Amniotic stem cell (primary cell): ENCODE measurements around the gene UCK2.

Experiments
- DNase-seq: peaks from one replicate; lab custom pipeline; 2025; lab: John Stamatoyannopoulos, UW

UCK2 gene

DNA sequence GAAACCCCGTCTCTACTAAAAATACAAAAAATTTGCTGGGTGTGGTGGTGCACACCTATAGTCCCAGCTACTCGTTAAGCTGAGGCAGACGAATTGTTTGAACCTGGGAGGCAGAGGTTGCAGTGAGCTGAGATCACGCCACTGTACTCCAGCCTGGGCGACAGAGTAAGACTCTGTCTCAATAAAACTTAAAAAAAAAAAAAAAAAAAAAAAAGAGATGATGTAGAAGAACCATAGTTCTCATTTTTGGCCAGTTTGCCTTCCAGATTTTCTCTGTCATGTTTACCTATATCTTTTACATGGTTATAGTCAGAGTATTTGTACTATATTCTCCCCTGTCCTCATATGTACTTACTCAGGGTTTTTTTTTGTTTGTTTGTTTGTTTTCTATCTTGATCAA, 53.6 kb downstream of the UCK2 start:
- DNase-seq: no peak

DNA sequence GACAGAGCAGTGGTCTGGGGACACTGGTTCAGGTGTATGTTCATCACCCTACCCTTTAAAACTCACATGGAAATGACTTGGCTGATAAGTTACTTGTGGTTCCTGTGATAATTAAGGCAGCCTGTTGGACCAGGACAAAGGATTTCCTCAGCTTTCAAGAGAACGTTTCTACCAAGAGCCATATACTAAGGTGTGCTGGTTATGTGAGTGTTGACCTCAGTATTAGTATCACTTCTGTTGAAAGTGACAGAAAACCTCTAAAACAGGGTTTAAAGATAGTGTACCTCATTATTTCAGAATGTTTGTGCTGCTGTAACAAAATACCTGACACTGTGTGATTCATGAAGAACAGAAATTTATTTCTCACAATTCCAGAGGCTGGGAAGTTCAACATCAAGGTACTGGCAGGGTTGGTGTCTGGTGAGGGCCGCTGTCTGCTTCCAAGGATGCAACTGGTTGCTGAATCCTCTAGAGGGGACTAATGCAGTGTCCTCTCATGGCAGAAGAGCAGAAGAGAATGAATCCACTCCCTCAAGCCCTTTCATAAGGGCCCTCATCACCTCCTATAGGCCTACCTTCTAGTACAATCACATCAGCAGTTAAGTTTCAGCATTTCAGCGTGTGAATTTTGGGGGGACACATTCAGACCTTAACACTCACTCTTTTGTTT, 54.9 kb downstream of the UCK2 start:
- DNase-seq: no peak

DNA sequence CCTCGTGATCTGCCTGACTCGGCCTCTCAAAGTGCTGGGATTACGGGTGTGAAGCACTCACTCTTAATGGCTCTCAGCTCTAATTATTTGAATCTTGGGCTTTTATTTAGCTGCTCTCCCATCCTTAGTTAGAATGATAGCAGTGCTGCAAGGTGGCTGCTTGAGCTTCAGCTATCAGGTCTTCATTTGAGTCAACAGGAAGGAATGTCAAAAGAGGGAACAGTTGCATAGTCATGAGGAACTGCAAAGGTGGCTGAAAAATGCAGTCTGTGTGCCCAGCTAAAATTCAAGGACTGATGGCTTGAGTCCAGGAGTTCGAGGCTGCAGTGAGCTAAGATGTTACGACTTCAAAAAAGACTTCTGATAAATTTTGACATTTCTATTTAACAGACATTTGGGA, 55.6 kb downstream of the UCK2 start:
- DNase-seq: no peak

DNA sequence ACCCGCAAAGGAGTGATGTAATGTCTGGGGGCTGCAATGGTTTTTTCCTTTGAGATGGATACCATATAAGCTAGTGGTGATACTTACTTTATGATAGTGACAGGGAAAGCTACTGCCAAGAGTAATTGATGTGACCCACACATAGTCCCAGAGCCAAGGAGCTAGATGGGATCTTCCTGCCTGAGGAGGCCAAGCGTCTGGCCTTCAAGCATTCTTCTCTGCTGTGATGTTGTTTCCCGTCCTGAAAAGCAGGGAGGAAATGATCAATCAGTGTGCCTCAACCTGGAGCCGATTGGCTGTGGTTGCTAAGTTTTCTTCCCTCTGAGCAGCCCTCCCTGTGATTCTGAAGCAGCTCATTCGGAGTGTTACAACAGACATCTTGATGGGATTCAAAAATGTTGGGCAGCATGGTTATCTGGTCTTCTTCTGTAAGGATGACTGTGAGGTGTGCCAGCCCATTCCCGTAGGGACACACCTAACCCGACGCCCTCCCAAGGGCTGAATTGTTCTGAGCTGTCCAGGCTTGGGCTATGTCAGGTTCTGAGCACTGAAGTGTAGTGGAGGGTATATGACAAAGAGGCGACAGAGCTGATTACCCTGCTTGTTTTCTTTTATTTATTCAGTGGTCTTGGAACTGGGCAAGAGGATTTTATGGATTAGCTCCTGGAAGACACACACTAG, 56.7 kb downstream of the UCK2 start:
- no peak for DNase-seq

DNA sequence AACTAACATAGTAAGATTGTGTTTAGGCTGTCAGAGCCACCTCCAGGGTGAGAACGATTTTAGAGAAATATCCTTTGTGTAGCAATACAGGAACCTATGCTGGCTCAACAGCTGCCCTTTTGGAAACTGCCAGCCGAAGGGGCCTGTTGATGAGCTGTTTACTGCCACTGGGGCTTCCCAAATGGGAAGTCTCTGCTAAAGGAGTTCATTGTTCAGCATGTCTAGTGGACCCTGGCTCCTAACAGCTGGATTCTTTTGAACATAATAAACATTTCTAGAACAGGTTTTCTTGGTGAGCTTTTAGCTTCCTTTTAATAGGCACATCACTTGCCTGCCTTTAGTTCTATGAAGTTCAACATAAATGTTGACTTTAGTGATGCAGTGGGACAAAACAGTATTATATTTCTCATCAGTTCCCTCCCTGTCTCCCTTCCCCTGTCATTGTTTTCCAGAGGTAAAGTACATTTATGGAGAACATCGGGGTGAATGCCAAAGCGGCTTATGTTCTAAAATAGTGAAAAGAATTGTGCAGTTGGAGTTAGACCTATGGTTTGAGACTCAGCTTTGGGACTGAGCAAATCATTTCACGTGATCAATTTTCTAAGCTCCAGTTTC, 57.4 kb downstream of the UCK2 start:
- DNase-seq: no peak

DNA sequence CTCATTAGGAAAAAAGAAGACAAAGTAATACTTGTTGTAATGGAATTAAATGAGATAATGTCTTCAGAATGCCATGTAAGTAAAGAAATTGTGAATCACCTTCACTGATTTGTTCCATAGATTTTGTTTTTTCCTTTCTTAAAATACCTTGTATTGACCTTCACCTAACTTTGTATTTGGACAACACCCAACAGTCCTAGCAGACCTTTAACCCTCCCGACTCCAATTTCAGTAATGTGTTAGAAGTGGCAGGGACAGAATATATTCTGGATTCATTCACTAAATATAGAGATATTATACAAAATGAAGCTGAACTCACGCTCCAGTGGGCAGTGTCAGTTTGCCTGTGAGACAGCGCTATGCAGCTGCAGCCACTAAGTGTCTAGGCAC, 57.9 kb downstream of the UCK2 start:
- no peak for DNase-seq

DNA sequence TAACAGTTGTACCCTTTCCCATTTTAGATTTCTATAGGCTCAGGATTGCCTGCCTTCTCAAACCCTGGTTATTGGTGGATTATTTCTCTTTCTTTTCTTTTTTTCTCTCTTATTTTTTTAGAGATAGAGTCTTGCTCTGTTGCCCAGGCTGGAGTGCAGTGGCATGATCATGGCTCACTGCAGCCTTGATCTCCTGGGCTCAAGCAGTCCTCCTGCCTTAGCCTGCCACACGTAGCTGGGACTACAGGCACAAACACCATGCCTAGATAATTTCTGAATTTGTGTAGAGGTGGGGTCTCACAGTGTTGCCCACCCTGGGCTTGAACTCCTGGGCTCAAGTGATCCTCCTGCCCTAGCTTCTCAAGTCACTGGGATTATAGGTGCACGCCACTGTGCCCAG, 58.8 kb downstream of the UCK2 start:
- DNase-seq: no peak

DNA sequence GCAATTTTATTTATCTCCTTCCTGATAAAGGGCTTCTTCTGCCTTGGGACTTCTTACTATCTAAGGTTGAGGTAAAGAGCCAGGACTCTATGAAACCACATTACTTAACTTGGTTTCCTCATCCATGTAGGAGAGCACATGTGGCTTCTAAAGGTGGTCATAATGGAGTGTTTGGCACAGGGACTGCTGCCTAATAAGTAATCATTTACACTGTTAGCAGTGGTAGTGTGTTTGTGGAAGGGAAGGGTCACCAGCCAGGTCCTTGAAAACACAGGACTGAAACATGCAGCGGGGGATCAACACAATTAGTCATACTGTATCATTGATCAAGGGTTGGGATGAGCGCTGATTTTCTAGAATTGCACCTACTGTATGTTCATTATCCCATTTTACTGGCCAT, 59.6 kb downstream of the UCK2 start:
- no peak for DNase-seq

DNA sequence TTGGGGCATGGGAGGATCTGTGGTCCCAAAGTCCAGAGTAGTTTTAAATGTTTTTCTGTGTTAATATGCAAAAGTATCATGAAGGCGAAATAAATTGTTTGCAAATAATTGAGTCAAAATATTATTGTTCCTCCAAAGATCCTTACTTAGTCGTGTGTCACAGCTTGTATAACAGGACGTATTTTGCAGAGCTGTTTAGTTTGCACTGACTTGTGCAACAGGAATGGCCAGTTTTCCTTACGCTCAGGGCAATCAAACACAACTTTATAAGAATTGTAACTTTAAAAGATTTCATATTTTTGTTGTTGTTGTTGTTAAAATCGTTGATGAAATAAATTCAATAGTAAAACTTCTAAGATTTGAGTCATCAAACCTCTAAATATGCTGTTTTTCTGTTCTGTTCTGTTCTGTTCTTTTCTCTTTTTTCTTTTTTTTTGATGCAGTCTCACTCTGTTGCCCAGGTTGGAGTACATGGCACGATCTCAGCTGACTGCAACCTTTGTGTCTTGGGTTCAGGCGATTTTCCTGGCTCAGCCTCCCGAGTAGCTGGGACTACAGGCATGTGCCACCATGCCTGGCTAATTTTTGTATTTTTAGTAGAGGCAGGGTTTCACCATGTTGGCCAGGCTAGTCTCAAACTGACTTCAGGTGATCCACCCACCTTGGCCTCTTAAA, 60.6 kb downstream of the UCK2 start:
- no peak for DNase-seq

DNA sequence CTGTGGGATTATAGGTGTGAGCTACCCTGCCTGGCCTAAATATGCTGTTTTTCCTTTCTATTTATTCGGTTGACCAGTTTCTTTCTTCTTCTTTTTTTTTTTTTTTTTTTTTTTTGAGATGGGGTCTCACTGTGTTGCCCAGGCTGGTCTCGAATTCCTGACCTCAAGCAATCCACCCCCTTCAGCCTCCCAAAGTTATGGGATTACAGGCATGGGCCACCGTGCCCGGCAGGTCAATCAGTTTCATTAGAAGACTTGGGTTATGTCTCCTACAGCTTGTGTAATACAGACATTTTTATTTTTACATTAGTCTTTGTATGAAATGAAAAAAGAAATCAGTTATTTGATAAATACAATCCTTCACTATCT, 61.1 kb downstream of the UCK2 start:
- no peak for DNase-seq

DNA sequence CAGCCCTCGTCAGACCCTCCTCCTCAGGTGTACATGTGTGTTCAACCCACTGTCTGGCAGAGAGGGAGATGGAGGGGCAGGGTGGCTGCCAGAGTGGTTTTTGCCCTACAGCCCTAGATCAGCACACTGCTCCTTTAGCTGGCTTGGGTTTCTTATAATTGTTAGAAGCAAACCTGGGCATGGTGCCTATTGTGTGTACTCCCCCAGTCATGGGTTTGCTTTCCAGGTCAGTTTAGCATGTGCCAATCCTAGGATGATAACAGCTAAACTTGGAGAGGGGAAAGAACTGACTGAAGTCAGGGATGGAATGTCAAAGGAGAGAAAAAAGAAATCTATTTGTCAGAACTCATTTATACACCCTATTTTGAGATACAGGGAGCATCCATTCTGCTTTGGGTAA, 63.3 kb downstream of the UCK2 start:
- DNase-seq: no peak

DNA sequence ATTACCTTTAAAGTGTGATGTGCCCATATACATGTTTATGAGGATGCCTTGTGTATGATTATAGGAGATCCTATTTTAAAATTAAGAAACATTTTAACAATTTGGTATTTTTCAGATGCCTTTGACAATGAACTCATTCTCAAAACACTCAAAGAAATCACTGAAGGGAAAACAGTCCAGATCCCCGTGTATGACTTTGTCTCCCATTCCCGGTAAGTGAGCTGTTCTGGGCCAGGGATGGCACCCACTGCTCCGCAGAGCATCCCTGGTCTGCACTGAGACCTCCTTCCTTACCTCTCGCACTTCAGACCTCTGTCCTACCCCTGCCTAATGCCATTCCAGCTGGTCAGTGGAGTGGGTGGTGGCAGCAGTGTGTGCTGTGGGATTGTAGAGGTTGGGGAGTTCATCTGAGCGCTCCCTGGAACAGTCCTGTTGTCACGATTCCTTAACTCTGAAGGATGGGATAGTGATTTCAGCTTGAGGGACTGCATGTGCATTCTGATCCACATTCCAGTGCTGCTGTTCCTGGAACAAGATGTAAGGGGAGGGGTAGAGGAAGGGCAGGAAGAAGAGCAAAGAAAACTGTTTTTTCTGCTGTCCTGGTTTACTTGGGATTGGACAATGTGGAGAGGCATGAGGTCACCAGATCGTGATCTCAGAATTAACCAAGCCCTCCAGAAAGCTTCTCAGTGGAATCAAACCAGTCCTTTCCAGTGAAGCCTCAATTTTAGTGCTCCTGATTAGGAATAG, 63.9 kb downstream of the UCK2 start:
- no peak for DNase-seq

DNA sequence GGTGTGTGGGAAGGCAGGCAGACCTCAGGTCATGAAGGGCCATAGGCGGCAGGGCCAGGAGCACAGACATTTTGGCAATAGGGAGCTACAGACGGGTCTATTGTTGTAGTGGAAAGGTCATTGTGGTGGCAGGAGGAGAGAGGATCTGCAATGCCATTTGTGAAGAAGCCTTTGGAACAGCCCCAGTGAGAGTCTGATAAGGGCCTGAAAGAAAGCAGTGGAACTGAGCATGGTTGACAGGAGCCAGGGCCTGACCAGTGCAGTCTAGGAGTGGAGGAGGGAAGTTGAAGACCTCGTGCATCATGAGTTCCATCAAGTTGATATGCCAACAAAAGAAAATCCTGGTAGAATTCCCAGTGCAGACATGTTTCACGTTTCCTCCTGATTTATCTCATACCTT, 65.5 kb downstream of the UCK2 start:
- DNase-seq: no peak

DNA sequence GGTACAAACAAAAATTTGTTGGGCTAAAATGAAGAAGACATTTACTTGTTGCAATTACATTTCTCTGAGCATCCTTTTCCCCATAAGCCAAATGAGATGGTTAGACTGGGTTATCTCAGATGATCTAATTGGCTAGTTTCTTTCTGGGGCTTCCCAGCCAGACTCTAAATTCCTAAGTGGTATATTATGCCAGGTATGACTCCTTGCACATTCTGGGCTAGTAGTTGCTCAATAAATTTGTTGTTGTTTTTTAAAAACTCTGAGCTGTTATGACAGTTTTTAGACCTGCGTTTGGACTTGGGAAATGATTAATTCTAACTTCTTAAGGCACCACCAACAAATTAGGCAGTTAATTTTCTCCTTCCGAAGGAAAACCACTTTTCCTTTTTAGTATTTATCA, 66.1 kb downstream of the UCK2 start:
- DNase-seq: no peak

DNA sequence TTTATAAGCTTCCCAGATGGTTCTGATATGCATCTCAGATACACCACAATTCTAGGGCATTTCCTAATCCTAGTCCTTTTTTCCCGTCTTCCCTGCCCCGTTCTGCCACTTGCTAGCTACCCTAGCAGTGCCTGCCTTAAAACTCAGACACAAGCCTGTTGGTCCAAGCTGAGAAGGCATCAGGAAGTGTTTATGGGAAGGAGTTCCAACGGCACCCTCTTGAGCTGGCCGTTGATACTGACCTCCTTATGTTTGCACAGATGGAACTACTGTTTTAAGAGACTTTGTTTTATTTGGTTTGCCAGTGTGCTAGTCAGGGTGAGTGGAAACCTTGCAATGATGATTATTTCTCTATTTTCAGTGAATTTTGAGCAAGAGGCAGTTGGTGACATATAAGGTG, 67.2 kb downstream of the UCK2 start:
- DNase-seq: no peak

DNA sequence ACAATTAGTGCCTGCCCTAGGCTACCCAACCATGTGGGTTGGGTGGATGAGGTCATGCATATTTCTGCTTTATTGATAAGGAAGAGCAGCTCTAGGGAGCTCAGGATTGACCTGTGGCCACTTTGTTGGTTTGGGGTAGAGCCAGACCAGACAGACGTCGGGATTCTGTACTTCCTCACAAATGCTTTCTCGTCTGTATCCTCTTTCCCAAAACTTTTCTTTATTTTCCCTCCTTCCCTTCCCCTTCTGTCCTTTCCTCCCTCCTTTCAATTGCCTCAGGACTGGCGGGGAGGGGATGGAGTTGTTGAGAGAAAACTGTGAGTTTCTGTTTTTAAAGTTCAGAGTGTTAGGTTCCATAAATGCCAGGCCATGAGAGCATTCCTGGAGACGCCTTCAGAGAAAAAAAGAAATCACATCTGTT, 68.0 kb downstream of the UCK2 start:
- DNase-seq: no peak

DNA sequence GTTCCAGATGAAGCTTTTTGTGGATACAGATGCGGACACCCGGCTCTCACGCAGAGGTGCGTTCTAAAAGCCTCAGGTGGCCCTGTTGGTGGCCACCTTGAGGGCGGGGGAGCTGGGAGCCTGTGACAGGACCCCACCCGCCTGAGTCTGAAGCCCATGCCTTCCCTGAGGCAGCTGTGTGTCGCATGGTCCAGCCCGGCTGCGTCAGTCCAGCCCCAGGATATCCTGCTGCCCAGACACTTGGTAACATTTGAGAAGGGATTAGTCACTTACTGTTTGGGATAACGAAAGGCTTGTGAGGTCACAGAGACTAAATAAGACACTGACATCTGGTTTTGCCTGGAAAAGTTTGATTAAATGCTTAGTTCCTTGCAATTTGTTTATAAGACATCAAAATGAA, 68.9 kb downstream of the UCK2 start:
- peak; percentile 84 for DNase-seq

DNA sequence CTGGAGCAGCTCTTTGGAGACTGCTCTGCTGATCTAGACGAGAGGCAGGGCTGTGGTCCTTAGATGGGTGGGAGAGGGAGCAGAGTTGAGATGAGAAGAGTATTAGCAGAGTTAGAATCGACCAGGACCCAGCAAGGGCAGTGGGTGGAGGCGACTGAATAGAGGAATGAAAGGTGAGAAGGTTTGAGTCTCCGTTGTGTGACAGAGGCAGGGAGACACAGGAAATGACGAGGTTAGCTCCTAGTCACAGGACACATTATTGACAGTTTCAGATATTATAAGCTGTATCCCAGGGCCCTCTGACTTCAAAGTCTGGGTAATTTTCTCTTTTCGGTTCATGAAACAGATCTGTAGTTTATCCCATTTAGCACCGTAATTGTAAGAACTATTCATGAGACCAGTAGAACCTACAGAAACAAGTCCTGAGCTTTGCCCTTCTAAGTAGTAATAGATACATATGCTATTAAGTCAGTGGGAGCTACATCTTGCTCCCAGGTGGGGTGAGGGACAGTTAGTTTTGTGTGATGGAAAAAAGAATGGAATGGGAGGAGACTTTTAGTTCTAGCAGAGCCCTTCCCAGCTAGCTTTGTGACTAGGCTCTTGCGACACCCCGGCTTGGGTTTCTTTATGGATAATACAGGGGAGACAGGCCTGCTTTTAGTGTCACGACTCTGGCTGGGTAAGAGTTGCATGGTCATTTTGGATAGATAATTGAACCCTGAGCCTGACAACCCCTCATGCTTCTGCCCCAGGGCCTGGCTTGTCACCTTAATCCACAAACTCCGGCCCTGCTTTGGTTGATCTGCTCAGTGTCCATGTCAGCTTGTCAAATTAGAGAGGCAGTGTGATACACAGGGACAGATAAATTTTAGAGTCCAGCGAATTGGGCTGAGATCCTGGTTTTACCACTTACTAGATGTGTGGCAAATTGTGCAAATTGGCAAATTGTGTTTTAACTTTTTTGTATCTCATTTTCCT, 70.2 kb downstream of the UCK2 start:
- no peak for DNase-seq

DNA sequence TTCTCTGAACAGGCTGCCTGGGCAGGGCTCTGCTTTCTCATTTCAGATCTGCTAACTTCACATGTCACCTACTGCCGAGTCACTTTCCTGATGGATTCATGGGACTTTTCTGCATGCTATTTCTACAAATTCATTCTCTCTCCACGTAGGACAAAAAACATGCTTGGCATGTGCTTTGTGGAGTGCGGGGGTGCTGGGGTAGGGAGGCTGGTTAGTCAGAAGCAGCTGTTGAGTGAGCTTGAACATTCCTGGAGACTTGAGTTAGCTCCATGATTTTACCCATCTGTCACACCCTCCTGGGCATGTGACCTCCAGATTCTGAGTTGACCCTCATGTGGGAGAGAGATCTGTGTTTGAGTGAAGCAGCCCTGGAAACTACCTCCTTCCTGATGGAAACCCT, 71.4 kb downstream of the UCK2 start:
- peak; percentile 92 for DNase-seq

DNA sequence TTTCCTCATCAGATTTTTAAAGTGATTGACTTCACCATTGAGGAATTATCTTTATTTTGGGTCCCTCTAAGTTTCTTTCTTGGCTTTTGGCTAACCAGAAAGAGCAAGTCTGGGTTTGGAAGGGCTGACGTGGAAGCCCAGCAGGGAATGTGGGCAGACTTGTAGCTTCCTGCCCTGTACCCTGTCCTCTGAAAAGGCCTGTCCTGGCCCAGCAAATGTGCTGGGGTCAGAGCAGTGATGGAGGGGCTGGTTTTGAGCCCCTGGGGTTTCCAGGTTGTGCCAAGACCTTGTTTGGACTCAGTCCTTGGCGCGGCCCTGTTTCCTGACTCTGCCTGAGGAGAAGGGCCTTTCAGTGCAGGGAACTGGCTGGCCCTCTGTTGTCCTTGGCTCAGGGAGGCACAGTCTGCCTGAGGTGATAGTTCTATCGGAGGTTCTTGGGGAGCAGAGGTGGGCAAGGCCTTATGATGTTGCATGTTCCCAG, 72.1 kb downstream of the UCK2 start:
- no peak for DNase-seq
